ENCODE results near the gene LILRB5. TPM values are rescaled to one million over a fixed set of nuclear protein-coding genes. Genes with fewer than 3 reads are reported as not detected.
"Not testable (repeated sequence)": the region's sequence is repeated elsewhere in the genome, so short reads cannot be mapped to it uniquely, and the experiment has no call there.

The LILRB5 gene
- total RNA-seq, 1 donor: not detected

DNA sequence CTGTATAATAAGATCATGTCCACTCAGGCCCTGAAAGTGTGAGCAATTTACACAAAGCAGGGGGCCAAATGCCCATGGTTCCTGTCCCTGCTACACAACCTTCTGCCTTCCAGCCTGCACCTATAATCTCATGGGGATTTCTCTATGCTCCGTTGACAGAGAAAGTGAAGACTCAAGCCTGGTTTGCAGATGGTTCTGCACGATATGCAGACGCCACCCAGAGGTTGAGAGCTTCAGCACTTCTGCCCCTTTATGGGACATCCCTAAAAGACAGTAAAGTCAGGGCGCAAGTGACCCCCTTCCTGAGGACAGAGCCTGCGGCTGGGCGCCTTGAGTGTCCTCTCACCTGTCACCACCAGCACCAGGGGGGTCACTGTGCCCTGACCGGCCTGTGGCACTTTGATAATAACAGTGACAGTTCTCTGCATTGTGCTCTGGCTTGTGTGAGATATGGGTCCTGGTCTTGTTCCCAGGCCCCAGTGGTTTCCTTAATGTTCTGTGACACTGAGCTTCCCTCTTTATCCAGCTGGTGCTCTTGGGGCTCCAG, 40.8 kb upstream of the LILRB5 start:
- no peak for DNase-seq (ENCODE audit: low read depth)
- no peak overlapping the region for H3K4me3 ChIP-seq (ENCODE audit: low read depth, low read length)
- TF ChIP-seq, protein P1, sequence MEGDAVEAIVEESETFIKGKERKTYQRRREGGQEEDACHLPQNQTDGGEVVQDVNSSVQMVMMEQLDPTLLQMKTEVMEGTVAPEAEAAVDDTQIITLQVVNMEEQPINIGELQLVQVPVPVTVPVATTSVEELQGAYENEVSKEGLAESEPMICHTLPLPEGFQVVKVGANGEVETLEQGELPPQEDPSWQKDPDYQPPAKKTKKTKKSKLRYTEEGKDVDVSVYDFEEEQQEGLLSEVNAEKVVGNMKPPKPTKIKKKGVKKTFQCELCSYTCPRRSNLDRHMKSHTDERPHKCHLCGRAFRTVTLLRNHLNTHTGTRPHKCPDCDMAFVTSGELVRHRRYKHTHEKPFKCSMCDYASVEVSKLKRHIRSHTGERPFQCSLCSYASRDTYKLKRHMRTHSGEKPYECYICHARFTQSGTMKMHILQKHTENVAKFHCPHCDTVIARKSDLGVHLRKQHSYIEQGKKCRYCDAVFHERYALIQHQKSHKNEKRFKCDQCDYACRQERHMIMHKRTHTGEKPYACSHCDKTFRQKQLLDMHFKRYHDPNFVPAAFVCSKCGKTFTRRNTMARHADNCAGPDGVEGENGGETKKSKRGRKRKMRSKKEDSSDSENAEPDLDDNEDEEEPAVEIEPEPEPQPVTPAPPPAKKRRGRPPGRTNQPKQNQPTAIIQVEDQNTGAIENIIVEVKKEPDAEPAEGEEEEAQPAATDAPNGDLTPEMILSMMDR (IDR thresholded peaks at IDR 0.05; ENCODE audit: insufficient read depth, low read length): no peak

DNA sequence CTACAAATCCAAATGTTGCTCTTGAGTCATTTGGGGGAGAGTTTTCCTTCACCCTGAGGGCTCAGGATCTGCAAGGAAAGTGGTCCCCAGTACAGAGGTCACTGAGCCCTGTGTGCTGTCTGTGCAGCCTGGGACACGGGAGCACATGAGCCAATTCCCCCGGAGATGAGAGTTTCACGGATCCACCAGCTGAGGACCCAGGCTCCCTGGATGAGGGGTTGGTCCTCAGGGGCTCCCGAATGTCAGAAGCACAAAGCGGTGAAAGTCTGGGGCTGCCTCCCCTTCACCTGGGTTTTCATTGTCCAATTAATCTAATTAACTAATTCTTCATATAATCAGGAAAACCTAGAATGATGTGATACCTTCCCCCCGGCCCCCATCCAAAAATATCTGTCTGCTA, 37.5 kb upstream of the LILRB5 start:
- no peak overlapping the region for H3K4me3 ChIP-seq (ENCODE audit: low read depth, low read length)
- TF ChIP-seq, protein P1 (IDR thresholded peaks at IDR 0.05; ENCODE audit: insufficient read depth, low read length): no peak
- no peak for DNase-seq (ENCODE audit: low read depth)

DNA sequence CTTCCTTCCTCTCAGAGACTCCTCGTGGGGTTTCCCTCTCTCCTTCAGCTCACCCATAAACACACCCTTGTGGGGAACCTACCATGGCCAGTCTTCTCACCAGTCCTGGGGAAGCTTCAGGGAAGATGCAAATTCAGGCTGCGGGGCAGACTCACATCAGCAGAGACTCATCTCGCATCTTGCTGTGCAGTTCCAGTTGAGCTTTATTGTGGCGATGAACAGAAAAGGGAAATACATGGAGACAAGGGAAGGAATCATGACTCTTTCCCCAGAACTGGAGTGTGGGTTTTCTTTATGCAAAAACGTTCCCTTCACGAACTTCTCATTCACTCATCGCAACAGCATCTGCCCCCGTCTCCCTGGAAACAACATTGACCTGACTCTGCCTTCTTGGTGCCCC, 32.1 kb upstream of the LILRB5 start:
- DNase-seq (ENCODE audit: low read depth): not testable (repeated sequence)

DNA sequence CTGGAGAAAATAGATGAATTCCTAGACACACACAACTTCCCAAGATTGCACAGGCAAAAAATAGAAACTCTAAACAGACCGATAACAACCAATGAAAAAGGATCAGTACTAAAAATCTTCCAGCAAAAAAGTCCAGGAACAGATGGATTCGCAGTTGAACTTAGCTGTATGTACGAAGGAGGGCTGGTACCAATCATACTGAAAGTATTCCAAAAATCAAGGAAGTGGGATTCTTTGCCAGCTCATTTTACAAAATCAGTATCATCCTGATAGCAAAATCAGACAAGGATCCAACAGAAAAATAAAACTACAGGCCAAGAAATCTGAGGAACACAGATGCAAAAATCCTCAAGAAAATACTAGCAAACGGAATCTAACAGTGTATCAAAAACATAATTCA, 30.4 kb upstream of the LILRB5 start:
- TF ChIP-seq, protein P1 (IDR thresholded peaks at IDR 0.05; ENCODE audit: insufficient read depth, low read length): no peak
- DNase-seq (ENCODE audit: low read depth): peak; percentile 11
- H3K4me3 ChIP-seq (ENCODE audit: low read depth, low read length): no peak overlapping the region

More for the DNA sequence above, 32.1 kb upstream of the LILRB5 start:
- H3K4me3 ChIP-seq (ENCODE audit: low read depth, low read length): not testable (repeated sequence)

DNA sequence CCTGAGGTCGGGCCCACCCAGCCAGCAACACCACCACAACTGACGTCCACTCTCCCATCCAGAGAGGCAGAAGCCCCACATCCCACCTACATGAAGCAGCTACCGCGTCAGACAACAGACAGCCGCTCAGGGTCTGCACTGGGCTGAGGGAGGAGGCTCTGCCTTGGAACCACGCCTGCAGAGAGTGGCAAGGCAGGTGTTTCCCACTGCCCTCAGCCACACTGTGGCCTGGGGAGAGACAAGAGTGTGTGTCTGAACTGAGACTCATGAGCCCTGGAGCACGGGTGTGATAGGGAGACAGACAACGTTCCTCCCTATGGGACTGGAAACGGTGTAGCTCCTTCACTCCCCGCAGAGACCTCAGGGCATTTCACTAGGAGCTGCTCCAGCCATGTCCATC, 29.2 kb upstream of the LILRB5 start:
- not testable (repeated sequence) for H3K4me3 ChIP-seq (ENCODE audit: low read depth, low read length); DNase-seq (ENCODE audit: low read depth)

DNA sequence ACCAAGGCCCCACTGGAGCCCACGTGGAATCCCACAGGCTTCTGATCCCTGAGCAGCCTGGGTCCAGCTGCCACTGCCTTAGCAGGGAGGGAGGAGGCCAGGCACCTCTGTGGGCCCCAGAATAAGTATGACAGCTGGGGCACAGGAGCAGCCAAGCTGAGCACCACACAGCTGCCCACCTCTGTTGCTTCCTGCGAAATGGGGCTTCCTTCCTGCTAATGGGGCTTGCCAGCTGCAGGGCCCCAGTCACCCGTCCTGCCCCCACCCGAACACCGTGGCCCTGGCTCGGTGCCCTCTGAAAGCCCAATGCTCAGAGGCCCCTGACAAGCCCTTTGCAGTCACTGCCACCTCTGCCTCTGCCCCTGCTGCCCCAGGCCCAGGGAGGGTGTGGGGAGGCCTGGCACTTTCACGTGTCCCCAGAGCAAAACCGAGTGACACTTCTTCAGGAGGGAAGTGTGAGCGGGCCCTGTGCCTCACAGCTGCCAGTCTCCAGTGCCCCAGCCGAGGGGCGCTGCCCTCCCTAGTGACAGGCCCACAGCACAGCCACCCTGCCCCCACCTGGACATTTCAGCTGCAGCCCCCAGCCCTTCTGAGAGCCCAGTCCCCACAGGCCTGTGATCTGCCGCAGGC, 28.5 kb upstream of the LILRB5 start:
- not testable (repeated sequence) for H3K4me3 ChIP-seq (ENCODE audit: low read depth, low read length); DNase-seq (ENCODE audit: low read depth)

DNA sequence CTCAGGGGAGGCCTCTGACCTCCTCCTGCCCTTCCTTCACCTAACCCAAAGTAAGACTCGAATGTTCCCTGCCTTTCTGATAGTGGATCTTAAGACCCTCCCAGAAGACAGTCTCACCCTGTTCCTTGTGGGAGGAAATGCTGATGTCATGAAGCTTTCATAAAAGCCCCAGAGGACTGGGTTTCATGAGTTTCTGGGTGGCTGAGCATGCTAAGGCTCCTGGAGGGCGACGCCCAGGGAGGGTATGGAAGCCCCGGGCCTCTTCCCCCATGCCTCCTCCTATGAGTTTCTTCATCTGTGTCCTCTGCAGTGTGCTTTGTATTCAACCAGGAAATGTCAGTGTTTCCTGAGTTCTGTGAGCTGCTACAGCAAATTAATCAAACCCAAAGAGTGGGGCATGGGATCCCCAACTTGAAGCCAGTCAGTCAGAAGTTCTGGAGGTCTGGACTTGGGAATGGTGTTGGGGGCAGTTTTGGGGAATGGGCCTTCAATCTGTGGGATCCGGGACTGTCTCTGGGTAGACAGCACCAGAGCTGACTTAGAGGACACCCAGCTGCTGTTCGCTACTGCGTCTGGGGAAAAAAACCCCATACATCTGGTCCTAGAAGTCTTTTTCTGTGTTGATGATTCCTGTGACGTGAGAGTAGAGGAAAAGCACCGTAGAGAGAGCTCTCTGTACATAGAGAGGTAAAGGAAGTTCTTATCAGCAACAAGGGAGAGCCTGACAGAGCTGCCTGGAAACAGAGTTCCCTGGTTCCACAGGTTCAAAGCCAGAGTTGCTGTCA, 25.8 kb upstream of the LILRB5 start:
- TF ChIP-seq, protein P1 (IDR thresholded peaks at IDR 0.05; ENCODE audit: insufficient read depth, low read length): no peak
- no peak for DNase-seq (ENCODE audit: low read depth)
- no peak overlapping the region for H3K4me3 ChIP-seq (ENCODE audit: low read depth, low read length)

DNA sequence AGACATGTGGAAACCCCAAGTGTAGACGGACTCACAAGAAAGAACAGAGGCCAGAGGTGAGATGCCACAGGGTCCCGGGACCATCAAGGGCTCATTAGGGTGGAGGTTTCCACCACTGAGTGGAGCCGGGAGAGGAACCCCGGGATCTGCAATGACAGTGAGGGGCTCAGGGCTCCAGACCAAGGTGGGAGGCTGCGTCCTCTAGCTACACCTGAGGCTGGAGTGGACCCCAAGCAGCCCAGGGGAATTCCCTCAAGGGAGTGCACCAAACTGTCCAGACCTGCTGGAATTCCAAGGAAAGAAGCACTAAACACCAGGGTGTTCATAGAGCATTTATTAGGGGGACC, 24.6 kb upstream of the LILRB5 start:
- DNase-seq (ENCODE audit: low read depth): not testable (repeated sequence)

More for the DNA sequence above, 24.6 kb upstream of the LILRB5 start:
- H3K4me3 ChIP-seq (ENCODE audit: low read depth, low read length): not testable (repeated sequence)

Measured in fibroblast of the aortic adventitia (primary cell).